ENCODE data around the gene DCDC2C. TPM values are rescaled to one million over a fixed set of nuclear protein-coding genes. Genes with fewer than 3 reads are reported as not detected.

The DCDC2C gene
- polyA plus RNA-seq, 3 donors, result not detected

- Mint-ChIP-seq H3K27me3 (ENCODE audit: low read depth in 3 of 3) (peaks cover 0 to 5% (median 1%) of the 10 kb centered on the region in 3 donors), H3K36me3 (no peaks in the 10 kb centered on the region), H3K9me3 (no peaks in the 10 kb centered on the region), H3K4me3 (no peak overlapping the region), H3K27ac (no peak overlapping the region), H3K4me1 (no peaks in the 10 kb centered on the region)
- H3K27me3 ChIP-seq (ENCODE audit: control insufficient read depth in 2 of 2, insufficient read depth in 2 of 2, low read length in 2 of 2), result no peaks in the 10 kb centered on the region
- intact Hi-C loops (cut with micrococcal nuclease), result no loop called here
- H3K27ac ChIP-seq (ENCODE audit: low read depth in 1 of 2, low read length in 2 of 2), result no peak overlapping the region
- TF ChIP-seq, protein P1, sequence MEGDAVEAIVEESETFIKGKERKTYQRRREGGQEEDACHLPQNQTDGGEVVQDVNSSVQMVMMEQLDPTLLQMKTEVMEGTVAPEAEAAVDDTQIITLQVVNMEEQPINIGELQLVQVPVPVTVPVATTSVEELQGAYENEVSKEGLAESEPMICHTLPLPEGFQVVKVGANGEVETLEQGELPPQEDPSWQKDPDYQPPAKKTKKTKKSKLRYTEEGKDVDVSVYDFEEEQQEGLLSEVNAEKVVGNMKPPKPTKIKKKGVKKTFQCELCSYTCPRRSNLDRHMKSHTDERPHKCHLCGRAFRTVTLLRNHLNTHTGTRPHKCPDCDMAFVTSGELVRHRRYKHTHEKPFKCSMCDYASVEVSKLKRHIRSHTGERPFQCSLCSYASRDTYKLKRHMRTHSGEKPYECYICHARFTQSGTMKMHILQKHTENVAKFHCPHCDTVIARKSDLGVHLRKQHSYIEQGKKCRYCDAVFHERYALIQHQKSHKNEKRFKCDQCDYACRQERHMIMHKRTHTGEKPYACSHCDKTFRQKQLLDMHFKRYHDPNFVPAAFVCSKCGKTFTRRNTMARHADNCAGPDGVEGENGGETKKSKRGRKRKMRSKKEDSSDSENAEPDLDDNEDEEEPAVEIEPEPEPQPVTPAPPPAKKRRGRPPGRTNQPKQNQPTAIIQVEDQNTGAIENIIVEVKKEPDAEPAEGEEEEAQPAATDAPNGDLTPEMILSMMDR (IDR thresholded peaks at IDR 0.05), result no peak
- 90% methylated on average over 18 of the region's 19 CpGs for WGBS (ENCODE audit: insufficient coverage)
- H3K4me3 ChIP-seq (replicated peaks in 1 of 3; ENCODE audit: low read depth in 2 of 3, low read length in 3 of 3), result no peak overlapping the region
- no peaks in the 10 kb centered on the region for H3K36me3 ChIP-seq (replicated peaks in 1 of 2; ENCODE audit: control insufficient read depth in 1 of 2, insufficient read depth in 2 of 2, low read length in 2 of 2)
- H4K20me1 ChIP-seq (ENCODE audit: insufficient read depth, low read length), result no peaks in the 10 kb centered on the region
- no peak overlapping the region for H3K9ac ChIP-seq (ENCODE audit: insufficient read depth, low read length, poor library complexity, severe bottlenecking)
- H2AFZ ChIP-seq (ENCODE audit: insufficient read depth, low read depth, low read length, poor library complexity, severe bottlenecking), result no peak overlapping the region
- DNase-seq, result no peak
- H3K79me2 ChIP-seq (ENCODE audit: insufficient read depth, low read length), result no peaks in the 10 kb centered on the region
- H3K4me2 ChIP-seq (replicated peaks; ENCODE audit: extremely low read depth, low read length, poor library complexity, severe bottlenecking), result no peak overlapping the region
- H3K9me3 ChIP-seq (replicated peaks in 1 of 2; ENCODE audit: control insufficient read depth in 1 of 2, insufficient read depth in 1 of 2, low read length in 2 of 2), result no peaks in the 10 kb centered on the region
- H3K4me1 ChIP-seq (ENCODE audit: control insufficient read depth in 1 of 2, insufficient read depth in 2 of 2, low read length in 2 of 2), result no peaks in the 10 kb centered on the region
Measured at GRCh38 chr2:3739313-3739712, 35.9 kb downstream of the DCDC2C start.

GRCh38 chr2:3741396-3741795 is 38.0 kb downstream of the DCDC2C start:
- WGBS (ENCODE audit: insufficient coverage), result 0% methylated on average over 1 of the region's 8 CpGs
- no peaks in the 10 kb centered on the region for H3K36me3 Mint-ChIP-seq
- H3K27me3 Mint-ChIP-seq (ENCODE audit: low read depth in 3 of 3), result peaks cover 0 to 4% (median 4%) of the 10 kb centered on the region in 3 donors

More at GRCh38 chr2:3741396-3741795, 38.0 kb downstream of the DCDC2C start:
- Histone ChIP-seq H3K4me3 (replicated peaks in 1 of 3; ENCODE audit: low read depth in 2 of 3, low read length in 3 of 3) (no peak overlapping the region), H2AFZ (ENCODE audit: insufficient read depth, low read depth, low read length, poor library complexity, severe bottlenecking) (no peak overlapping the region), H3K4me2 (replicated peaks; ENCODE audit: extremely low read depth, low read length, poor library complexity, severe bottlenecking) (no peak overlapping the region), H3K36me3 (replicated peaks in 1 of 2; ENCODE audit: control insufficient read depth in 1 of 2, insufficient read depth in 2 of 2, low read length in 2 of 2) (no peaks in the 10 kb centered on the region), H3K27me3 (ENCODE audit: control insufficient read depth in 2 of 2, insufficient read depth in 2 of 2, low read length in 2 of 2) (no peaks in the 10 kb centered on the region), H3K9ac (ENCODE audit: insufficient read depth, low read length, poor library complexity, severe bottlenecking) (no peak overlapping the region), H3K27ac (ENCODE audit: low read depth in 1 of 2, low read length in 2 of 2) (no peak overlapping the region), H3K9me3 (replicated peaks in 1 of 2; ENCODE audit: control insufficient read depth in 1 of 2, insufficient read depth in 1 of 2, low read length in 2 of 2) (no peaks in the 10 kb centered on the region), H4K20me1 (ENCODE audit: insufficient read depth, low read length) (no peaks in the 10 kb centered on the region), H3K79me2 (ENCODE audit: insufficient read depth, low read length) (no peaks in the 10 kb centered on the region), H3K4me1 (ENCODE audit: control insufficient read depth in 1 of 2, insufficient read depth in 2 of 2, low read length in 2 of 2) (no peaks in the 10 kb centered on the region)
- no peak for DNase-seq
- Mint-ChIP-seq H3K9me3 (no peaks in the 10 kb centered on the region), H3K4me1 (no peaks in the 10 kb centered on the region), H3K4me3 (no peak overlapping the region), H3K27ac (no peak overlapping the region)
- TF ChIP-seq, protein P1 (IDR thresholded peaks at IDR 0.05), result no peak
- intact Hi-C loops (cut with micrococcal nuclease), result no loop called here

Measured in CD14-positive monocyte (primary cell).